Activated CD8-positive, alpha-beta memory T cell treated with anti-CD3 and anti-CD28 coated beads, Interleukin-2, amount 50 U/mL, for 1 hour (primary cell): ENCODE data around the gene AGFG1.
"Not testable (repeated sequence)": the region's sequence is repeated elsewhere in the genome, so short reads cannot be mapped to it uniquely, and the experiment has no call there.

Source experiments
- DNase-seq: peaks from one replicate; pipeline ENCODE4 v3.0.0-alpha.2; 2020; ENCODE audit errors: extremely low read depth

Gene AGFG1

GRCh38 chr2:227500301-227500630 lies 28.3 kb downstream of the AGFG1 start:
- no peak for DNase-seq

GRCh38 chr2:227503433-227504406 lies 31.8 kb downstream of the AGFG1 start:
- DNase-seq = no peak

- no peak for DNase-seq
Measured at GRCh38 chr2:227504700-227505099, 32.7 kb downstream of the AGFG1 start.

- DNase-seq = no peak
Measured at GRCh38 chr2:227506456-227506855, 34.5 kb downstream of the AGFG1 start.

- DNase-seq = no peak
Measured at GRCh38 chr2:227507963-227508362, 36.0 kb downstream of the AGFG1 start.

GRCh38 chr2:227509076-227509475 lies 37.1 kb downstream of the AGFG1 start:
- DNase-seq = no peak

- DNase-seq = no peak
Measured at GRCh38 chr2:227509824-227510619, 38.1 kb downstream of the AGFG1 start.

GRCh38 chr2:227510620-227510958 lies 38.6 kb downstream of the AGFG1 start:
- no peak for DNase-seq

- DNase-seq = no peak
Measured at GRCh38 chr2:227511239-227511930, 39.4 kb downstream of the AGFG1 start.

GRCh38 chr2:227511955-227512354 lies 40.0 kb downstream of the AGFG1 start:
- no peak for DNase-seq

- no peak for DNase-seq
Measured at GRCh38 chr2:227513113-227513512, 41.2 kb downstream of the AGFG1 start.

GRCh38 chr2:227515742-227516141 lies 43.8 kb downstream of the AGFG1 start:
- no peak for DNase-seq

GRCh38 chr2:227517724-227518123 lies 45.8 kb downstream of the AGFG1 start:
- DNase-seq = no peak

- DNase-seq = not testable (repeated sequence)
Measured at GRCh38 chr2:227518278-227518865, 46.4 kb downstream of the AGFG1 start.

GRCh38 chr2:227521178-227521577 lies 49.2 kb downstream of the AGFG1 start:
- not testable (repeated sequence) for DNase-seq

- DNase-seq = no peak
Measured at GRCh38 chr2:227524665-227525064, 52.7 kb downstream of the AGFG1 start.

GRCh38 chr2:227527351-227527750 lies 55.4 kb downstream of the AGFG1 start:
- DNase-seq = no peak

- no peak for DNase-seq
Measured at GRCh38 chr2:227528803-227529202, 56.8 kb downstream of the AGFG1 start.

- no peak for DNase-seq
Measured at GRCh38 chr2:227529871-227530270, 57.9 kb downstream of the AGFG1 start.

GRCh38 chr2:227534714-227535113 lies 62.8 kb downstream of the AGFG1 start:
- no peak for DNase-seq

GRCh38 chr2:227536445-227536844 lies 64.5 kb downstream of the AGFG1 start:
- no peak for DNase-seq

GRCh38 chr2:227539465-227539956 lies 67.6 kb downstream of the AGFG1 start:
- DNase-seq = no peak
